ENCODE data around the gene BRSK1.

The BRSK1 gene

GRCh38 chr19:55273978-55274707 is 9.7 kb upstream of the BRSK1 start:
- DNase-seq (ENCODE audit: low spot score) = no peak

DNA sequence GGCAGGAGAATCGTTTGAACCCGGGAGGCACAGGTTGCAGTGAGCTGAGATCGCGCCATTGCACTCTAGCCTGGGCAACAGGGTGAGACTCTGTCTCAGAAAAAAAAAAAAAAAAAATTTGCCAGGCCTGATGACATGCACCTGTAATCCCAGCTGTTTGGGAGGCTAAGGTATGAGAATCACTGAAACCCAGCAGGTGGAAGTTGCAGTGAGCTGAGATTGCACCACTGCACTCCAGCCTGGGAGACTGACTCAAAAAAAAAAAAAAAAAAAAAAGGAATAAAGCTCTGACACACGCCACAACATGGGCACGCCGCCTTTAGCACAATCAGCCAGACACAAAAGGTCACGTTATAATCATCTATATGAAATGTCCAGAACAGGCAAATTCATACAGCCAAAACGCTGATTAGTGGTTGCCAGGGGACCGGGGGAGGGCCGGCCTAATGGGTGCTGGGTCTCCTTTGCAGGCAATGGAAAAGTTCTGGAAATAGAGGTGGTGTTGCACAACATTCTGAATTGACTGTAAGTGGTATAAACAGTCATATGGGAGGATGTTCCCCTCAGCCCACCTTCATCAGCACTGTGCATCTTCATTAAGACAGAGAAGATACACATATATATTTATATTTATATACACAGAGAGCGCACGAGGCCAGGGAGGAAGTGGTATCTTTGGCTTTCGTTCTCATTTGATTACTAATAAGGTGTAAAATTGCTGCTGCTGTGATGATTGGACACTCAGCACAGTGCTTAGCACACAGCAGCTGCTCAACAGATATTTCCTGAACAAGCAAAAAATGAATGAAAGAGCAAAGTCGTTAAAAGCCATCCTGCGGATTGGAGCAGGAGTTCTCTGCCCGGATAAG is 7.7 kb upstream of the BRSK1 start:
- peak; percentile 39 for DNase-seq (ENCODE audit: low spot score)

DNA sequence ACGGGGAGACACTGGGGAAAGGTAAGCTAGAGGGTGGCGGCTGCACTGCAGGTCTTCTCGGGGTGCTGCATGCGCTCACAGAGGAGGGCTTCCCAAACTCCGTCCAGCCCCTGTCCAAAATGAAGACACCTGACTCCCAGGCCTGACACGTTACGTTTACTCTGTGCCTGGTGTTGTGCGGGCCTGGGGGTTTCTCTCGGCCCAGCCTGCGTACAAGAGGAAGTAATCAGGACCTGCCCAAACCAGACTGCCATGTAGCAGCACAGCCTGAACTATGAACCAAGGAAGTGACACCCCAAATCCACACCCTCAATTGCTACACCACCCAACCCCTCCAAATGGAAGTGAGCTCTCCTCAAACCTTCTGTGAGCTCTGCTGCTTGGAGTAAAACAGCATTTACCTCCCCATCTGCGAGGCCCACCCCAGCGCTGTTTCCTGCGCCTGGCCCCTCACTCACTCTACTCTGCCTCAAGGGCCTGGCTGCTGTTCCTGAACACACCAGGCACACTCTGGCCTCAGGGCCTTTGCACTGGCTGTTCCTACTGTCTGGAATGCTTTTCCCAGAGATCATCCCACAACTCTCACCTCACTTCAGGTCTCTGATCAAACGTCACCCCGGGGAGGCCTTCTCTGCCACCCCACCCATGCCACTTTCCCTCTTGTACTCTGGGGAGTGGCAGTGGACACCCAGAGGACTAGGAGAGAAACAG is 6.9 kb upstream of the BRSK1 start:
- no peak for DNase-seq (ENCODE audit: low spot score)

- no peak for DNase-seq (ENCODE audit: low spot score)
These were observed 6.3 kb upstream of the BRSK1 start for GRCh38 chr19:55277494-55277893.

GRCh38 chr19:55278391-55279135 is 5.2 kb upstream of the BRSK1 start:
- DNase-seq (ENCODE audit: low spot score) = no peak

GRCh38 chr19:55279340-55279739 is 4.5 kb upstream of the BRSK1 start:
- no peak for DNase-seq (ENCODE audit: low spot score)

- DNase-seq (ENCODE audit: low spot score) = peak; percentile 96
These were observed 3.8 kb upstream of the BRSK1 start, which contains the start of gene HSPBP1 for GRCh38 chr19:55279770-55280643. Gene HSPBP1, minus strand, starts transcription at chr19:55280110. Its CDS starts 502 bp downstream, at chr19:55279608.

GRCh38 chr19:55284405-55285058 is 735 bp downstream of the BRSK1 start:
- DNase-seq (ENCODE audit: low spot score) = no peak

- no peak for DNase-seq (ENCODE audit: low spot score)
These were observed 1.6 kb downstream of the BRSK1 start for GRCh38 chr19:55285229-55285890.

- DNase-seq (ENCODE audit: low spot score) = no peak
These were observed 3.7 kb downstream of the BRSK1 start for GRCh38 chr19:55287361-55288079.

GRCh38 chr19:55289117-55289796 is 5.5 kb downstream of the BRSK1 start:
- DNase-seq (ENCODE audit: low spot score) = no peak

GRCh38 chr19:55297267-55297666 is 13.5 kb downstream of the BRSK1 start:
- no peak for DNase-seq (ENCODE audit: low spot score)

DNA sequence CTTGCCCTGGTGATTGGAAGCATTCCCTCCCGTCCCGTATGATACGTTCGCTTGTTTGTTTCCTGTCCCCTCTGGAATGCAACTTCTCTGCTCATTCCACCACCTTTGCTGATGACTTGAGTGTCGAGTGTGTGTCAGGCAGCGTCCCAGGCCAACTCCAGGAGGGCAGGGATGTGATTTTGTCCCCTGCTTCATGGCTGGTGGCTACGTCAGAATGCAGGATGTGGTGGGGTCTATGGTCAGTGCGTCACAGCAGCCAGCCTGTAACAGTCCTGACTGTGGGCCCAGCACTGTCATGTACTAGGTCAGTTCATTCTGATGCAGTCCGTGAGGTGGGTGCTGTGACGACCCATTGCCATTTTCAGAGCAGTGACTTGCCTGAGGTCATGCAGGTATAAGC is 16.2 kb downstream of the BRSK1 start:
- no peak for DNase-seq (ENCODE audit: low spot score)

- no peak for DNase-seq (ENCODE audit: low spot score)
These were observed 17.2 kb downstream of the BRSK1 start for GRCh38 chr19:55300886-55301458.

GRCh38 chr19:55301459-55302317 is 17.9 kb downstream of the BRSK1 start:
- DNase-seq (ENCODE audit: low spot score) = peak; percentile 91

DNA sequence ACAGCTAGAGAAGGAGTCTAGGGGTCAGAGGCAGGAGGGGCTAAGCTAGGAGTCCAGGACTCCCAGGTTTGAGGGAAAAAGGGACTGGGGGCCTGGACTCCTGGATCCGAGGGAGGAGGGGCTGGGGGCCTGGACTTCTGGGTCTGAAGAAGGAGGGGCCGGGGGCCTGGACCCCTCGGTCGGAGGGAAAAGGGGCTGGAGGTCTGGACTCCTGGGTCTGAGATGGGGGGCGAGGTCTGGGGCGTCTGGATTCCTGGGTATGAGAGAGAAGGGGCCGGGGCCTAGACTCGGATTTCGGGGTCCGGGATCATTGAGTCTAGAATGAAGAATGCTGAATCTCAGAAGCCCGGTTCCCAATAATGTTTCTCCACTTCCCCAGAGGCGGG is 18.5 kb downstream of the BRSK1 start:
- DNase-seq (ENCODE audit: low spot score) = no peak

GRCh38 chr19:55303477-55303876 is 19.7 kb downstream of the BRSK1 start:
- DNase-seq (ENCODE audit: low spot score) = no peak

All from CD4-positive, alpha-beta T cell treated with Interleukin-15 for 4 hours (primary cell).